Renal cortex interstitium (tissue), 11 donors: ENCODE data around the gene HLA-A. TPM values are rescaled to one million over a fixed set of nuclear protein-coding genes. Genes with fewer than 3 reads are reported as not detected.
"Not testable (repeated sequence)": the region's sequence is repeated elsewhere in the genome, so short reads cannot be mapped to it uniquely, and the experiment has no call there.

ENCODE experiments used
- DNase-seq, 11 donors: peaks; one replicate each; pipeline ENCODE4 v3.0.0-alpha.2; 2013; ENCODE audit warnings: low read depth in 9 of 11, low spot score in 4 of 11; ENCODE audit errors: extremely low read depth in 1 of 11
- polyA plus RNA-seq, 3 donors: library from polyadenylated mRNA; unstranded; fragments of 120-200 nt; gene quantifications; one replicate each; pipeline ENCODE4 v1.2.1, GENCODE V29; 2013; ENCODE audit not compliant: insufficient read length in 3 of 3

The HLA-A gene
- polyA plus RNA-seq, 3 donors = 128 to 197 (median 176) TPM

DNA sequence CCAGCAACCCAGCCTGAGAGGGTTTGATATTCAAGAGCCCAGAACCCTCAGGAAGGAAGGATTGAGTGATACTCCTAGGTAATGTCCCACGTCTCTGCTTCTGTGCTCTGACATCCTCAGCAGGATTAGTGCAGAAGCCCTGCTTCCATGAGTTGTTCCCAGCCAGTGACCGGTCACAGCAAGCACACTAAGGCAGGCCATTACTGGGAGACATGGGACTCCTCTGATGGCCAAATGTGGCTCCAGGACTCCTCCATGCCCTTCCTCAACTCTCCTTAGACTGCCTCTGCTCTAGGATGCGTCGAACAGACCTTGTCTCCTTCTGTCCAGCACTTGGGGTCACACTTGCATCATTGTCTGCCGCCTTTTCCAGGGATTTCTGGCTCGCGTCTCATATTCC, 7.6 kb downstream of the HLA-A start:
- DNase-seq = no peak

DNA sequence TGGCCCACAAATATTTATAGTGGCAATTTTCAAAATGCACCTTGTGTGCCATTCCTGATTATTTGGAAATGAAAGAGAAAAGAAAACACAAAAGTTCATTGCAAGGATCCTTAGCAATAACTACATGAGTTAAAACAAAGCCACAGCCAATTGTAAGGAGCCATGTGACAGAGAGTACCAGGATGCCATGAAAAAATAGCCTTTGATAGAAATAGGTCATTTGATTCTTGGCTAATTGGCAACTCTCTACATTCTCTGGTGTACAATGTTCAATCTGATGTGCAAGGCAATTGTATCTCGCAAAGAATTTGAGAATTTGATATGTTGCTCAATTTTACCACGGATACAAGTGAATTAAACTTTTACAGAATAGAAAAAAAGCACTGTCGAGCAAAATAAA, 9.6 kb downstream of the HLA-A start:
- no peak for DNase-seq

DNA sequence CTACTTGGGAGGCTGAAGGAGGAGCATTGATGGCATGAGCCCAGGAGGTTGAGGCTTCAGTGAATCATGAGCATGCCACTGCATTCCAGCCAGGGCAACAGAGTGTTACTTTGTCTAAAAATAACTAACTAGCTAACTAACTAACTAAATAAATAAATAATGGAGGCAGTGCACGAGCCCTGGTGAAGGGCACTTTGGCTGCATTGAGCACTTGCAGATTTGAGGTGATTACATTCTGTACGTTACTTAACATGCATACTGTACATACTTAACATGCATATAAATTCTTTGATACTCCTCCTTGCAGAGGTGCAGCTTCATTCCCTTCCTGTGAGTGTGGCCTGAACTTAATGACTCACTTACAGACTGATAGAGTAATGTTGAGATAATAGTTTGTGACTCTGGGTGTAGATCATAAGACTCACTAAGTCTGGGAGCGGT, 10.7 kb downstream of the HLA-A start:
- DNase-seq = no peak

DNA sequence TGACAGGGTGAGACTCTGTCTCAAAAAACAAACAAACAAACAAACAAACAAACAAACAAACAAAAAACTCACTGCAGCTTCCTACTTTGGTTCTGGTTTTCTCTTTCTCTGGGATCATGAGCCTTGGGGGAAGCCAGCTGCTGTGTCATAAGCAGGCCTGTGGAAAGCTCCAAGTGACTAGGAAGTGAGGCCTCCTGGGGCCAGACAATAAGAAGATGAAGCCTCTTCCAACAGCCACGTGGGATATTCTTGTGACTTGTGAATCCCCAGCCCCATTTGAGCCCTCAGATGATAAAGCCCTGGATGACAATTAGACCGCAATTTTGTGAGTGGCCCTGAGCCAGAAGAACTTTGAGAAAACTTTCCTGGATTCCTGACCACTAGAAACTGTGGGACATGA, 11.4 kb downstream of the HLA-A start:
- no peak for DNase-seq

DNA sequence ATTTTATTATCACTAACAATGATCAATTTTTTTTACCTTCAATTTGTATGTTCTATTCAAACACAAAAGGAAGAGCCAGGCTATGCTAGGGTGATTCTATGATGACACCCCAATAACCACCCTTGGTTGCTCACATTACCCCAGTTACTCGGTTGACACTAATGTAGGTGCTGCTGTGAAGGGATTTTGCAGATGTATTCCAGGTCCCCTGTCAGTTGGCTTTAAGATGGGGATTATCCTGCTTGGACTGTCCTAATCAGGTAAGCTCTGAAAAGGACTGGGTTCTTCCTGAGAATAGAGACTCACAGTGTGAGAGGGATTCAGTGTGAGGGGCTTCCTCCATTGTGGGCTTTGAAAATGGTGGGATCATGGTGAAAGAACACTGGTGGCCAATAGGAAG, 11.9 kb downstream of the HLA-A start:
- DNase-seq = no peak

DNA sequence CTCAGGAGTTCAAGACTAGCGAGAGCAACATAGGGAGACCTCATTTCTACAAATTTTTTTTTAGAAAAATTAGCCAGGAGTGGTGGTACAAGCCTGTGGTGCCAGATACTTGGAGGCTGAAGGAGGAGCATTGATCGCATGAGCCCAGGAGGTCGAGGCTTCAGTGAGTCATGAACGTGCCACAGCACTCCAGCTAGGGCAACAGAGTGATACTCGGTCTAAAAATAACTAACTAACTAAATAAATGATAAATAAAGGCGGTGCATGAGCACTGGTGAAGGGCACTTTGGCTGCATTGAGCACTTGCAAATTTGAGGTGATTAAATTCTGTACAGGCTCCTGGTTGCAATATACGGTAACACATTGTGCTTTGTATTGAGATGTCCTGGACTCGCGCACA, 13.5 kb downstream of the HLA-A start:
- no peak for DNase-seq

DNA sequence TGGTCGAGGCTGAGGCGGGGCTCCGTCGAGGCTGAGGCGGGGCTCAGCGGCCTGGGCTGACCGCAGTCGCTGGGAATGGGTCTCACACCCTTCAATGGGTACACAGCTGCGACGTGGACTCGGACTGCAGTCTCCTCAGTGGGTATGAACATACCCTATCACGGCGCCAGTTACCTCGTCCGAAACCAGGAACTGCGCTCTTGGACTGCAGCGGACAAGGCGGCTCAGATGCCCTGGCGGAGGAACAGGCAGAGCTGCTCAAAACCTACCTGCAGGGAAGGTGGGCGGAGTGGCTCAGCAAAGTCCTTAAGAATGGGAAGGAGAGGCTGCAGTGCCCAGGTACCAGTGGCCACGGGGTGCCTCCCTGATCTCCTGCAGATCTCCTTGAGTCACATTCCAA, 14.2 kb downstream of the HLA-A start:
- DNase-seq = no peak

DNA sequence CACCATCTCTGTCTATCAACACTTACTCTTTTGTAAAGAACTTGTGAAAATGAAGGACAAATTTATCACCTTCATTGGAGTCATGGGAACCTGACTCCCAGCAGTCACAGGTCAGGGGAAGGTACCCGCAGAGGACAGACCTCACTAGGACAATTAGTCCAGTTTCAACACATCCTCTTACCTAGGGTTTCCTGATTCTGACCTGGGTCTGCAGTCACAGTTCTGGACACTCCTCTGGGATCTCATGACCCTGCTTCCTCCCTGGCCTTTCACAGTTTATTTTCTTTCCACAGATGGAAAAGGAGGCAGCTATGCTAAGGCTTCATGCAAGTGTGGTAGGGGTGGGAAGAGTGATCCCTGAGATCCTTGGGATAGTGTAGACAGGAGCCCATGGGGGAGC, 15.7 kb downstream of the HLA-A start:
- DNase-seq = no peak

DNA sequence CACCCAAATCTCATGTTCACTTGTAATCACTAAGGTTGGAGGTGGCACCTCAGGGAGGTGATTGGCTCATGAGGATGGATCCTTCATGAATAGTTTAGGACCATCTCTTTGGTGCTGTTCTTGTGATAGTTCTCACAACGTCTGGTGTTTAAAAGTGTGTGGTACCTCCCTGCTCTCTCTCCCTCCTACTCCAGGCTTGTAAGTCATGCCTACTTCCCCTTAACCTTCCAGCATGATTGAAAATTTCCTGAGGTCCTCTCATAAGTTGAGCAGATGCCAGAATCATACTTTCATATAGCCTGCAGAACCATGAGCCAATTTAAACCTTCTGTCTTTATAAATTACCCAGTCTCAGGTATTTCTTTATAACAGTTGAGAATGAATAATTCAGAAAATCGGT, 16.6 kb downstream of the HLA-A start:
- DNase-seq = no peak

DNA sequence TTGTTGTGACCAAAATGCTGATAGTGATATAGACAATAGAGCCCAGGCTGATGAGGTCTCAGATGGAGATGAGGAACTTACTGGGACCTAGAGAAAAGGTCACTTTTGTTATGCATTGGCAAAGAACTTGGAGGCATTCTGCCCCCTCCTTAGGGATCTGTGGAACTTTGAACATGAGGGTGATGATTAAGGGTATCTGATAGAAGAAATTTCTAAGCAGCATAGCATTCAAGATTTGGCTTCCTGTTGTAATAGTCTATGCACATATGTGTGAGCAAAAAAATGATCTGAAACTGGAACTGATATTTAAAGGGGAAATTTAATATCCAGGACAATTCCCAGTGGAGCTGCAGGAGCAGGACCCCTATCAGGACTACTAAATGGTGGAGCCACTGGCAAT, 17.1 kb downstream of the HLA-A start:
- DNase-seq = no peak

DNA sequence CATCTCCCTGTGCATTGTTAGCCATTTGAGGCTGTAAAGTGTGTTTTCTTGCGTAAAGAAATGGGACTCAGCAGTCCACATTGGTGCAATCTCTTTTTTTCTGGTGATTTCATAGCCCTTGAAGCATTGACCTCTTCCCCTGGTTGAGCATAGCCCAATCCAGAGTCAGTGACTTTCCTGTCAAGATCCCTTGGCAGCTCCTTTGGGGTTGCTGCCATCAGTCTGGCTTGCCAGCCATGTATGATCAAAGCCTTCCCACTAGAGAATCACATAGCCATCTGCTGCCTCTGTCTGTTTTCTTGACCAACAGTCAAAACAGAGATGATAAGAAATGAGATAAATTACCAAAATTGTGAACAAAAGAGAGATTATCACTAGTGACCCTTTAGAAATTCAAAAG, 19.6 kb downstream of the HLA-A start:
- DNase-seq = no peak

DNA sequence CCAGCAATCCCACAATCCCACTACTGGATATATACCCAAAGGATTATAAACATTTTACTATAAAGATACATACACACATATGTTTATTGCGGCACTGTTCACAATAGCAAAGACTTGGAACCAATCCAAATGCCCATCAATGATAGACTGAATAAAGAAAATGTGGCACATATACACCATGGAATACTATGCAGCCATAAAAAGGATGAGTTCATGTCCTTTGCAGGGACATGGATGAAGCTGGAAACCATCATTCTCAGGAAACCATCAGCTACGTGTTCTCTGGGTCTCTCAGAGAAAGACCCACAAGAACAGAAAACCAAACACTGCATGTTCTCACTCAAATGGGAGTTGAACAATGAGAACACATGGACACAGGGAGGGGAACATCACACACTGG, 21.4 kb downstream of the HLA-A start:
- not testable (repeated sequence) for DNase-seq

DNA sequence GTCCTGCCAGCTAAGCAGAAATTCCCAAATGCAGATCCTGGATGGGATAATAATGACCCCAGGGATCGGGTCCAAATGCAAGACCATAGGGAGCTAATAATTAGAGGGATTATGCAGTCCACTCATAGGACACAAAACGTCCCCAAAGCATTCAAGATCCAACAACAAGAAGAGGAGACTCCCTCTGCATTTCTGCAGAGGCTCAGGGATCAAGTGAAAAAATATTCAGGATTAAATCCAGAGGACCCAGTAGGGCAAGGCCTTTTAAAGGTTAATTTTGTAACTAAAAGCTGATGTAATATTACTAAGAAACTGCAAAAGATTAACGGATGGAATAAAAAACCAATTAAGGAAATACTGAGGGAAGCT, 22.2 kb downstream of the HLA-A start:
- no peak for DNase-seq

DNA sequence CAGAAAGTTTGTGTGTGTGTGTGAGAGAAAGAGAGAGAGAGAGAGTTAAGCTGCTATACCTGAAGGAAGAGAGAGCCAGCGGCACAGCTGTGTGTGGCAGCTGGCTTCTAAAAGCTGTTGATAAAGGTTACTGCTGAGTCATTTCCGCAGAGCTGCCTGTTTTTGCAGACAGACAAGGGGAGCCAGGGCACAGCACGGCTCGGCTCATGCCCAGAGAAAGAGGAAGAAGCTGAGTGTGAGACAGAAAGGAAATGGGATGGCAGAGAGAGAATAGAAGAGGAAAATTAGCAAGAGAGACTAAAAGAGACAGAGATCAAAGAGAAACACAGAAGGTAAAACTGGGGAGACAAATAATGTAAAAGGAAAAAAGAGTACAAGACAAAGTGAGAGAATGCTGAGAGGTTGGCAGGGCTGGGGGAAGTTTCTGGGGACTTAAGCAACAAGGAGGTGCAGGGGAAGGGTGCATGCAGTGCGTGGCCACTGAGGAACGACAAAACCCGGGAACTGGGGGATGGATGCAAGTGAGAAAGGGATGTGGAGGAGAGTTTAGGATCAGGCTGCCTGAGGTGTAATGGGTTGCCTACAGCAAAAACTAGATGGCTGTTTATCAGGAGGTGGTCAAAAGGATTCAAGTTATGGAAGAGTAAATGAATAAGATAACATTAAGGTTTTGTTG, 22.7 kb downstream of the HLA-A start:
- DNase-seq = peak in 2 of 11 donors; percentile 47

DNA sequence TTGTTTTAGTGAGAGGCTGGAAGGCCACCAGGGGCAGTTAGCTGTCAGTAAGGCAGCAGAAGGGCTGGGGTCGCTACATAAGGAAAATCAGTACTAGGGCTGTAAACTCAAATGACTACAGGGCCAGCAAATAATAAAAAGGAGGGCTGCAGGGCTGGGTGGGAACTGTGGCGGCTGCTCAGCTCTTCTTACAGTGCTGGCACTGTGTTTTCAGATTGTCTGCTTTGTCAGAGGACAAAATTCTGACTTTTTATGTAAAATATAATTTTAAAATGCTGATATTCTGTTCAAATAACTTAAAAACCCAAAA, 23.2 kb downstream of the HLA-A start:
- DNase-seq = no peak

DNA sequence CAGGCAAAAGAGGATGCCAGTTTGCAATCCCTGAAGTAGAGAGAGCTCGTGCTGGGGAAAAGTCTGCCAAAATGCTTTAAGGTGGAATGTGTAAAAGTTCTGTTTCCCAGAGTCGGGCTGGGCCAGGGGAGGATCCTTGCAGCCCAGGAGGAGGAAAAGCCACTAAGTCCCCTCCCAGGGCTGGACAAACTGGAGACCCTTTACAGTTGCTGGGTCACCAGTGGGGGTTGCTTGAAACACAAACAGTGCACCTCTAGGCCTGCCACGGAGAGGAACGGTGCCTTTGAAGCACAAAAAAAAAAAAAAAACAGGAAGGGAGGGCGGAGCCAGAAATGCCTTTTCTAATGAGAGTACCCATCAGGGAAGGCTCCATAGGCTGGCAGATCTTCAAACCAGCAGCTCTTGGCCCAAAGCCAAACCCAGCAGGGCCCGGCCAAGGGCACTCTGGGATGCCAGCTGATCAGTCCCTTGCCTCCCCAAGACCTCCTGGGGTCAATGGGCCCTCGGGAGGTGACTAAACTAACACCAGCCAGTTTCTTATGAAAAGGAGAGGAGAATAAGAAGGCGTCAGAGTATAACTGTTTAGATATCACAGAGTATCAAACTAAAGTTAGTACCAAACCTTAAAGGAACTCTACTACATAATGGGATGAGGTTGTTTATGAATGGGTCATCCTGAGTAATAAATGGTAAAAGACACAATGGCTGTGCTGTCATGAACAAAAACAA, 23.7 kb downstream of the HLA-A start:
- DNase-seq = peak in 2 of 11 donors; percentile 44 to 72

DNA sequence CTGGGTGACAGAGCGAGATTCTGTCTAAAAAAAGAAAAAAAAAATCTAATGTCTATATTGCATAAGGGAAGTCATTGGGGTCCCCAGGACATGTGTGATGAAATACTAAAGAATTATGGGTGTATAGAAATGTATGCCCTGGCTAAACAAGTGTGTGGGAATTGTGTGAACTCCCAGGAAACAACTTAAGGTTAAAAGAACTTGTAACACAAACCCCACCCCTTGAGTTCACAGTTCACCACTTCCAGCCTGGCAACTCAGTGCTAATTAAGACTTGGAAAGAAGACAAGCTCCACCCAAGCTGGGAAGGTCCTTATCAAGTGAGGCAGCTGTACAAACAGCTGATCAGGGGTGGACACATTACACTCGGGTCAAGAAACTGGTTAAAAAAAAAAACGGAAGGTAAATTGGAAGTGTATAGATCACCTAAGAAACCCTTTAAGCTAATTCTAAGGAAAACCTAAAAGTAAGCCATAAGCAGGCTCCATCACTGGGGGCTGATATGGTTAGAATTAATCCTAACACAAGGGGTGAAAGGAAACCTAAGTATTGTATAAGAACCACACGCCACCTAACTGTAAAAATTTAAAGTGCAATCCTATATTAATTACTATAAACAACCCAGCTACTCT, 25.2 kb downstream of the HLA-A start:
- no peak for DNase-seq

DNA sequence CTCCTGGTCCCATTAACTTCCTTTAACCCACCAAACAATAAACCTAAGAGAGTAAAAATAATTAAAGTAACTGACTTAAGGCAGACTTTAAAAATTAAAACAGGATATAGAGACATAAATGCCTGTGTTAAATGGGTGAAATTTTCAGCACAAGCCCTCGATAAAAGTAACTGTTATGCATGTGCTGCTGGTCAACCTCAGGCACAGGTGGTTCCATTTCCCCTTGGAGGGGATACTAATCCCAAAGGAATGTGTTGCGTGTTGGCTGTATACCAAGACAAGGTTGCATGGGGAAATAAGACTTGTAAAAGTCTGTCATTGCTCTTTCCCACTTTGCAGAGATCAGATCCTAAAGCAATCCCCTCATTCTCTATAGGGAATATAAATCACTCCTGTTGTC, 25.8 kb downstream of the HLA-A start:
- no peak for DNase-seq

DNA sequence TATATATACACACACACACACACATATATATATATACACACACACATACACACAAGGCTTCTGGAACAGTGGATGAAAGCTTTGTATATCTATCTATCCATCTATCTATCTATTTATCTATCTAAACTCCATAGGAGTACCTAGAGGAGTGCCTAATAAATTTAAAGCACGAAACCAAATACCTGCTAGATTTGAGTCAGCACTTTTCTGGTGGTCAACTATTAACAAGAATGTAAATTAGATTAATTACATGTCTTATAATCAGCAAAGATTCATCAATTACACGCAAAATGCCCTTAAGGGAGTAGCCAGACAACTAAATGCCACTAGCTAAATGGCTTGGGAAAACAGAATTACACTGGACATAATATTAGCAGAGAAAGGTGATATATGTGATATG, 26.6 kb downstream of the HLA-A start:
- no peak for DNase-seq

DNA sequence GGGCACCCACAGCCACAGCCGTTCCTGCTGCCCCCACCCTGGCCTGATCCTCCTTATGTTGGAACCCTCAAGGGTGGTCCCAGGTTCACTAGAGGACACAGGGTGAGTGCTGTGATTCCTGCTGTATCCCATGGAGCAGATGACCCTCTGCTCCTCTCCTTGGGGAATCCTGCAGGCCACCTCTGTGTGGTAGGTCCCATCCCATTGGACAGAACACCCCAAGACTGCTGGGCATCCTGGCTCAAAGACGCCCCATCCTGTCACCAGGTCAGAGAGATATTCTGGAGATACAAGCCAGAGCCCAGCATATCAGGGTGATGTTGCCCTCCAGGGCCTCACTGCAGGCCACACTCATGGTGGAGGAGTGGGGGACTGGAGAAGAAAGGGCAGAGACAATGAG, 28.4 kb downstream of the HLA-A start:
- no peak for DNase-seq
